Fibroblast of peridontal ligament (primary cell): ENCODE measurements around the gene RNF114.

Experiments
- DNase-seq: peaks from one replicate; pipeline ENCODE4 v3.0.0-alpha.2; 2010; ENCODE audit errors: extremely low read depth

The RNF114 gene

GRCh38 chr20:49904440-49905214 lies 31.6 kb upstream of the RNF114 start:
- no peak for DNase-seq

GRCh38 chr20:49905415-49906091 lies 30.6 kb upstream of the RNF114 start:
- DNase-seq = no peak

- DNase-seq = no peak
Measured at GRCh38 chr20:49906101-49906604, 30.0 kb upstream of the RNF114 start.

- DNase-seq = no peak
Measured at GRCh38 chr20:49906615-49907154, 29.5 kb upstream of the RNF114 start.

GRCh38 chr20:49907405-49908257 lies 28.6 kb upstream of the RNF114 start:
- no peak for DNase-seq

- no peak for DNase-seq
Measured at GRCh38 chr20:49908258-49908565, 28.0 kb upstream of the RNF114 start.

GRCh38 chr20:49909499-49910339 lies 26.5 kb upstream of the RNF114 start:
- DNase-seq = no peak

- DNase-seq = no peak
Measured at GRCh38 chr20:49910340-49910706, 25.9 kb upstream of the RNF114 start.

- DNase-seq = peak; percentile 55
Measured at GRCh38 chr20:49913399-49914047, 22.7 kb upstream of the RNF114 start.

- no peak for DNase-seq
Measured at GRCh38 chr20:49914310-49915117, 21.7 kb upstream of the RNF114 start.

- no peak for DNase-seq
Measured at GRCh38 chr20:49915118-49915379, 21.1 kb upstream of the RNF114 start.

- DNase-seq = peak; percentile 94
Measured at GRCh38 chr20:49915380-49916145, 20.6 kb upstream of the RNF114 start, which contains the start of gene SPATA2. SPATA2 (minus strand) TSS chr20:49915529; CDS start chr20:49908490, 7,039 bp downstream.

- DNase-seq = no peak
Measured at GRCh38 chr20:49916146-49917002, 19.8 kb upstream of the RNF114 start.

GRCh38 chr20:49918446-49918845 lies 17.8 kb upstream of the RNF114 start:
- no peak for DNase-seq

- DNase-seq = no peak
Measured at GRCh38 chr20:49919009-49919408, 17.2 kb upstream of the RNF114 start.

- no peak for DNase-seq
Measured at GRCh38 chr20:49919461-49919860, 16.7 kb upstream of the RNF114 start.

- DNase-seq = no peak
Measured at GRCh38 chr20:49924247-49924646, 11.9 kb upstream of the RNF114 start.

- DNase-seq = peak; percentile 31
Measured at GRCh38 chr20:49925901-49926454, 10.2 kb upstream of the RNF114 start.
